ENCODE results near the gene ACAA1.
A peak's percentile ranks its signal among the peaks of the same experiment; 100 is the strongest.

ACAA1 gene

DNA sequence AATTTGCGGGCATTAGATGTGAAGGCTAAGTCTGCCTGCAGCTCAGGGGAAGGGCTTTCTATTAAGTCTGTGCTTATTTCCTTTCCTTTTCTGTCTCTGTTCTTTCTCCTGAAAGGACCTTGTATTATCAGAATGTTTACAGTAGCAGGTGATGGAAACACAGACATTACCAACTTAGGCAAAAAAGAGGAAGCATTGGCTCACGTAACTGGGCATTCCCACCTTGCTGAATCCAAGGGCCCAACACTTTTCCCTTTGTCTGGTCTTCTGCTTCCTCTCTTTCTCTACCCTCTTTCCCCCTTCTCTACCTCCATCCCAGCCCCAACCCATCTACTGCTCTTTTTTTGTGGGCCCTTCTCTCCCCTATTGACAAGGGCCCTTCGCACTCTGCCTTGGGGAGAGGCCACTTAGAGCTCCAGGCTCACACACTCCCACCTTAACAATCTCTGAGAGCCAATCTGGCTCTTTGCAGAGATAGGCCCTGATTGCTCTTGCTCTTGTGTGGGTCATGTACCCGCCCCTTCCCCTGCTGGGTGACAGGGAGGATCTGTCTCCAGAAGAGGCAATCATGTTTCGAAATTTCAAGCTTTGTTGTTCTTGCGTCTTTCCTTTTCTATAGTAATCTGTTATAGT, 35.0 kb downstream of the ACAA1 start:
- H2BK5ac ChIP-seq (ENCODE audit: low read length) = no peak overlapping the region
- peaks cover 6% of the 10 kb centered on the region for H3K4me1 ChIP-seq (ENCODE audit: control insufficient read depth, low read depth, low read length)
- no peak overlapping the region for H2AK5ac ChIP-seq (ENCODE audit: low read length)
- H4K8ac ChIP-seq (ENCODE audit: low read depth, low read length) = no peak overlapping the region
- no peaks in the 10 kb centered on the region for H3K79me1 ChIP-seq (ENCODE audit: low read length)
- H4K5ac ChIP-seq (ENCODE audit: low read length) = no peak overlapping the region
- no peak overlapping the region for H3K23ac ChIP-seq (ENCODE audit: low read length)
- H3K27me3 ChIP-seq (ENCODE audit: insufficient read depth, low read length, poor library complexity) = no peaks in the 10 kb centered on the region
- no peaks in the 10 kb centered on the region for H3K79me2 ChIP-seq (ENCODE audit: control insufficient read depth, insufficient read depth, low read length)
- no peak overlapping the region for H2BK15ac ChIP-seq (replicated peaks; ENCODE audit: low read depth)
- no peak overlapping the region for H3K4me3 ChIP-seq (ENCODE audit: low read length)
- H3K4ac ChIP-seq (ENCODE audit: low read depth, low read length) = no peak overlapping the region
- H2BK120ac ChIP-seq (ENCODE audit: low read depth, low read length) = no peak overlapping the region
- WGBS (ENCODE audit: extremely low coverage, insufficient coverage, low lambda C conversion rate) = no CpG with 5 or more reads among the region's 6 CpGs
- H3K9ac ChIP-seq (ENCODE audit: low read length) = no peak overlapping the region
- peak; percentile 68 for DNase-seq
- no peak overlapping the region for H3K56ac ChIP-seq (ENCODE audit: low read length)
- H3K36me3 ChIP-seq (ENCODE audit: control insufficient read depth, insufficient read depth, low read length) = no peaks in the 10 kb centered on the region
- H3K4me2 ChIP-seq (ENCODE audit: low read length) = no peak overlapping the region
- H3K18ac ChIP-seq (ENCODE audit: low read length) = no peak overlapping the region
- no peak overlapping the region for H3K27ac ChIP-seq (ENCODE audit: low read depth, low read length)

GRCh38 chr3:38100498-38100897, 36.4 kb downstream of the ACAA1 start:
- no peak overlapping the region for H4K8ac ChIP-seq (ENCODE audit: low read depth, low read length)
- H3K79me2 ChIP-seq (ENCODE audit: control insufficient read depth, insufficient read depth, low read length) = no peaks in the 10 kb centered on the region
- peaks cover 6% of the 10 kb centered on the region for H3K4me1 ChIP-seq (ENCODE audit: control insufficient read depth, low read depth, low read length)
- no peak overlapping the region for H2BK5ac ChIP-seq (ENCODE audit: low read length)
- H3K36me3 ChIP-seq (ENCODE audit: control insufficient read depth, insufficient read depth, low read length) = no peaks in the 10 kb centered on the region
- no peak overlapping the region for H2AK5ac ChIP-seq (ENCODE audit: low read length)
- H3K9ac ChIP-seq (ENCODE audit: low read length) = no peak overlapping the region
- no peaks in the 10 kb centered on the region for H3K79me1 ChIP-seq (ENCODE audit: low read length)
- no peak overlapping the region for H2BK120ac ChIP-seq (ENCODE audit: low read depth, low read length)
- DNase-seq = no peak
- H3K4ac ChIP-seq (ENCODE audit: low read depth, low read length) = no peak overlapping the region
- no peak overlapping the region for H3K4me2 ChIP-seq (ENCODE audit: low read length)
- no peak overlapping the region for H3K27ac ChIP-seq (ENCODE audit: low read depth, low read length)
- no CpG with 5 or more reads among the region's 3 CpGs for WGBS (ENCODE audit: extremely low coverage, insufficient coverage, low lambda C conversion rate)
- H4K5ac ChIP-seq (ENCODE audit: low read length) = no peak overlapping the region
- H3K23ac ChIP-seq (ENCODE audit: low read length) = no peak overlapping the region
- H2BK15ac ChIP-seq (replicated peaks; ENCODE audit: low read depth) = no peak overlapping the region
- H3K56ac ChIP-seq (ENCODE audit: low read length) = no peak overlapping the region
- no peaks in the 10 kb centered on the region for H3K27me3 ChIP-seq (ENCODE audit: insufficient read depth, low read length, poor library complexity)
- no peak overlapping the region for H3K4me3 ChIP-seq (ENCODE audit: low read length)
- no peak overlapping the region for H3K18ac ChIP-seq (ENCODE audit: low read length)

- H3K79me2 ChIP-seq (ENCODE audit: control insufficient read depth, insufficient read depth, low read length) = no peaks in the 10 kb centered on the region
- no peak overlapping the region for H3K27ac ChIP-seq (ENCODE audit: low read depth, low read length)
- peak overlapping the region; percentile 19 for H3K23ac ChIP-seq (ENCODE audit: low read length)
- no peak overlapping the region for H2AK5ac ChIP-seq (ENCODE audit: low read length)
- H3K56ac ChIP-seq (ENCODE audit: low read length) = peak overlapping the region; percentile 6
- no peak overlapping the region for H3K18ac ChIP-seq (ENCODE audit: low read length)
- no peak overlapping the region for H2BK120ac ChIP-seq (ENCODE audit: low read depth, low read length)
- no peak overlapping the region for H4K8ac ChIP-seq (ENCODE audit: low read depth, low read length)
- H2BK15ac ChIP-seq (replicated peaks; ENCODE audit: low read depth) = no peak overlapping the region
- no peaks in the 10 kb centered on the region for H3K36me3 ChIP-seq (ENCODE audit: control insufficient read depth, insufficient read depth, low read length)
- no peak overlapping the region for H3K4me2 ChIP-seq (ENCODE audit: low read length)
- H3K4ac ChIP-seq (ENCODE audit: low read depth, low read length) = no peak overlapping the region
- no CpG with 5 or more reads among the region's 5 CpGs for WGBS (ENCODE audit: extremely low coverage, insufficient coverage, low lambda C conversion rate)
- no peak overlapping the region for H3K4me3 ChIP-seq (ENCODE audit: low read length)
- no peak overlapping the region for H4K5ac ChIP-seq (ENCODE audit: low read length)
- H3K27me3 ChIP-seq (ENCODE audit: insufficient read depth, low read length, poor library complexity) = no peaks in the 10 kb centered on the region
- H3K9ac ChIP-seq (ENCODE audit: low read length) = no peak overlapping the region
- H2BK5ac ChIP-seq (ENCODE audit: low read length) = no peak overlapping the region
- DNase-seq = peak; percentile 67
- peaks cover 6% of the 10 kb centered on the region for H3K4me1 ChIP-seq (ENCODE audit: control insufficient read depth, low read depth, low read length)
- no peaks in the 10 kb centered on the region for H3K79me1 ChIP-seq (ENCODE audit: low read length)
Observed at GRCh38 chr3:38099518-38099917, 37.4 kb downstream of the ACAA1 start.

GRCh38 chr3:38098376-38098723, 38.6 kb downstream of the ACAA1 start:
- Histone ChIP-seq H3K27ac (ENCODE audit: low read depth, low read length) (no peak overlapping the region), H3K9ac (ENCODE audit: low read length) (no peak overlapping the region), H3K36me3 (ENCODE audit: control insufficient read depth, insufficient read depth, low read length) (no peaks in the 10 kb centered on the region), H3K4me3 (ENCODE audit: low read length) (no peak overlapping the region), H3K4me1 (ENCODE audit: control insufficient read depth, low read depth, low read length) (peaks cover 6% of the 10 kb centered on the region), H3K4ac (ENCODE audit: low read depth, low read length) (no peak overlapping the region), H4K8ac (ENCODE audit: low read depth, low read length) (no peak overlapping the region), H3K79me1 (ENCODE audit: low read length) (no peaks in the 10 kb centered on the region), H3K56ac (ENCODE audit: low read length) (no peak overlapping the region), H3K4me2 (ENCODE audit: low read length) (no peak overlapping the region), H3K23ac (ENCODE audit: low read length) (no peak overlapping the region), H2BK120ac (ENCODE audit: low read depth, low read length) (no peak overlapping the region), H3K79me2 (ENCODE audit: control insufficient read depth, insufficient read depth, low read length) (no peaks in the 10 kb centered on the region), H2BK5ac (ENCODE audit: low read length) (no peak overlapping the region), H4K5ac (ENCODE audit: low read length) (no peak overlapping the region), H2AK5ac (ENCODE audit: low read length) (no peak overlapping the region), H2BK15ac (replicated peaks; ENCODE audit: low read depth) (no peak overlapping the region), H3K27me3 (ENCODE audit: insufficient read depth, low read length, poor library complexity) (no peaks in the 10 kb centered on the region), H3K18ac (ENCODE audit: low read length) (no peak overlapping the region)
- no CpG with 5 or more reads among the region's 9 CpGs for WGBS (ENCODE audit: extremely low coverage, insufficient coverage, low lambda C conversion rate)
- no peak for DNase-seq

DNA sequence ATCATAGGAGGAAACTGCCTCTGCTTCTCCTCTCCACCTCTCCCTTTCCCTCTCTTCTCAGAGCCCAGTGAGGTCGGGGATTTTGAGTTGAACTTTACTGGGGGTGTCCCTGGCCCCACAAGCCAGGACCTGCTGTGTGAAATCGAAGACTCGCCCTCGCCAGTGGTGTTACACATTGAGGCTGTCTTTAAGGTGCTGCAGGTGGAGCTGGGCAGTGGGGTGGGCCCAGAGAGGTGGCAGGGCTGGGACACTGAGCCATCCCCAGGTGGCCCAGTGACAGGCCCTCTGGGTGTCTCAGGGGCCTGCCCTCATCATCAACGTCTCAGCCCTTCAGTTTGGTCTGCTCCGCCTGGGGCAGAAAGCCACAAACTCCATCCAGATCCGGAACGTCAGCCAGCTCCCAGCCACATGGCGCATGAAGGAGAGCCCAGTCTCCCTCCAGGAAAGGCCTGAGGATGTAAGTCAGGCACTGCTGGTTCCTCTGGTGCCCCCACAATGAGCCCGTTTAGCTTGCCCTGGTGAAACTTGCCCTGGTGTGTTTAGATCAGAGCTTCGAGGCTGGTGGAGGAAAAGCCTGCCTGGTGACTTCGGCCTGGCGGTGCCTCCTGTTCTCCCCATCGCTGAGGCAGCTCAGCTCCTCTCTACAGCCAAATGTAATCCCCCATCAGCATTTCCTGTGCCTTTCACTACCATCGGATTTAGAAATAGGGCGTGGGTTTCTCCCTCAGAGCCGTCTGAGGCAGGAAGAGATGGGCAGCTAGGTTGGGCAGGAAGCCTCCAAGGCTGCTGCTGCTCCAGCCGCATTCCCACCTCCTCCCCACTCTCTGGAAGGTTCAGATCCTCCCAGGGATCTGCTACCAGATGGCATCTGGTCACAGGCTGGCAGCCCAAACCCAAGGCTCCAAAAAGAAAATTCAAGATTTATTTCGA, 39.2 kb downstream of the ACAA1 start:
- no peak overlapping the region for H3K4ac ChIP-seq (ENCODE audit: low read depth, low read length)
- no peak overlapping the region for H3K4me2 ChIP-seq (ENCODE audit: low read length)
- H4K8ac ChIP-seq (ENCODE audit: low read depth, low read length) = no peak overlapping the region
- no peak overlapping the region for H3K27ac ChIP-seq (ENCODE audit: low read depth, low read length)
- no peaks in the 10 kb centered on the region for H3K79me2 ChIP-seq (ENCODE audit: control insufficient read depth, insufficient read depth, low read length)
- H3K9ac ChIP-seq (ENCODE audit: low read length) = no peak overlapping the region
- H3K18ac ChIP-seq (ENCODE audit: low read length) = no peak overlapping the region
- peaks cover 6% of the 10 kb centered on the region for H3K4me1 ChIP-seq (ENCODE audit: control insufficient read depth, low read depth, low read length)
- no peak overlapping the region for H2BK5ac ChIP-seq (ENCODE audit: low read length)
- H3K4me3 ChIP-seq (ENCODE audit: low read length) = no peak overlapping the region
- H3K27me3 ChIP-seq (ENCODE audit: insufficient read depth, low read length, poor library complexity) = no peaks in the 10 kb centered on the region
- DNase-seq = no peak
- no CpG with 5 or more reads among the region's 19 CpGs for WGBS (ENCODE audit: extremely low coverage, insufficient coverage, low lambda C conversion rate)
- H3K79me1 ChIP-seq (ENCODE audit: low read length) = no peaks in the 10 kb centered on the region
- H2BK120ac ChIP-seq (ENCODE audit: low read depth, low read length) = no peak overlapping the region
- H2BK15ac ChIP-seq (replicated peaks; ENCODE audit: low read depth) = no peak overlapping the region
- no peaks in the 10 kb centered on the region for H3K36me3 ChIP-seq (ENCODE audit: control insufficient read depth, insufficient read depth, low read length)
- no peak overlapping the region for H3K23ac ChIP-seq (ENCODE audit: low read length)
- H2AK5ac ChIP-seq (ENCODE audit: low read length) = no peak overlapping the region
- H4K5ac ChIP-seq (ENCODE audit: low read length) = no peak overlapping the region
- no peak overlapping the region for H3K56ac ChIP-seq (ENCODE audit: low read length)
